ENCODE results near the gene CACNA1C. TPM values are rescaled to one million over a fixed set of nuclear protein-coding genes. Genes with fewer than 3 reads are reported as not detected.

CACNA1C gene
- total RNA-seq, 4 donors from 2014 or later: 44.1 to 104 (median 49.4) TPM

DNA sequence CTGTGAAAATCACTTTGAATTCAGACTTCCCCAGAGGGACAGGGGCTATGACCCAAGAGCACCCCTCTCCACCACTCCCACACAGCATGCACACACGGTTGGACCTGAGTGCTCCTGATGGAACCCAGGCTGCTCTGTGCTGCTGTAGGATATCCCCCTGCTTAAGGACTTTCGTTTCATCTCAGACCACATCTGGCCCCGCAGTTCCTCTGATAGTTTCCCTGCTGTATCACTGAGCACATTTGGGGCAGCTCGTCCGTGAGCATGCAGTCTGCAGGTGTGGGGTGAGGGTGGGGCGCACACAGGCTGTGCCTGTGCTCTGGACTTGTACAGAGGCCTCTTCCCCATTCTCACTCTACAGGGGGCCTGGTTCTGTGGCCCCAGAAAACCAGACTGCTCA is 396.8 kb downstream of the CACNA1C start:
- WGBS: 67% methylated on average over 6 of the region's 6 CpGs
- intact Hi-C loops (cut with DNase I): no loop called here
- TF ChIP-seq POLR2AphosphoS5 (IDR thresholded peaks at IDR 0.05): no peak
- TF ChIP-seq, protein P1, sequence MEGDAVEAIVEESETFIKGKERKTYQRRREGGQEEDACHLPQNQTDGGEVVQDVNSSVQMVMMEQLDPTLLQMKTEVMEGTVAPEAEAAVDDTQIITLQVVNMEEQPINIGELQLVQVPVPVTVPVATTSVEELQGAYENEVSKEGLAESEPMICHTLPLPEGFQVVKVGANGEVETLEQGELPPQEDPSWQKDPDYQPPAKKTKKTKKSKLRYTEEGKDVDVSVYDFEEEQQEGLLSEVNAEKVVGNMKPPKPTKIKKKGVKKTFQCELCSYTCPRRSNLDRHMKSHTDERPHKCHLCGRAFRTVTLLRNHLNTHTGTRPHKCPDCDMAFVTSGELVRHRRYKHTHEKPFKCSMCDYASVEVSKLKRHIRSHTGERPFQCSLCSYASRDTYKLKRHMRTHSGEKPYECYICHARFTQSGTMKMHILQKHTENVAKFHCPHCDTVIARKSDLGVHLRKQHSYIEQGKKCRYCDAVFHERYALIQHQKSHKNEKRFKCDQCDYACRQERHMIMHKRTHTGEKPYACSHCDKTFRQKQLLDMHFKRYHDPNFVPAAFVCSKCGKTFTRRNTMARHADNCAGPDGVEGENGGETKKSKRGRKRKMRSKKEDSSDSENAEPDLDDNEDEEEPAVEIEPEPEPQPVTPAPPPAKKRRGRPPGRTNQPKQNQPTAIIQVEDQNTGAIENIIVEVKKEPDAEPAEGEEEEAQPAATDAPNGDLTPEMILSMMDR (IDR thresholded peaks at IDR 0.05): no peak
- TF ChIP-seq POLR2A (IDR thresholded peaks at IDR 0.05; ENCODE audit: low read depth): no peak
- no peak for TF ChIP-seq EP300 (IDR thresholded peaks at IDR 0.05)
- Histone ChIP-seq H3K27ac (replicated peaks in 1 of 4) (no peak overlapping the region), H3K4me1 (peaks cover 0 to 15% (median 7%) of the 10 kb centered on the region in 4 donors), H3K36me3 (peaks cover 0 to 35% (median 21%) of the 10 kb centered on the region in 4 donors), H3K4me3 (no peak overlapping the region), H3K9me3 (no peaks in the 10 kb centered on the region), H3K27me3 (no peaks in the 10 kb centered on the region)
- no peak for DNase-seq (ENCODE audit: extremely low spot score)

DNA sequence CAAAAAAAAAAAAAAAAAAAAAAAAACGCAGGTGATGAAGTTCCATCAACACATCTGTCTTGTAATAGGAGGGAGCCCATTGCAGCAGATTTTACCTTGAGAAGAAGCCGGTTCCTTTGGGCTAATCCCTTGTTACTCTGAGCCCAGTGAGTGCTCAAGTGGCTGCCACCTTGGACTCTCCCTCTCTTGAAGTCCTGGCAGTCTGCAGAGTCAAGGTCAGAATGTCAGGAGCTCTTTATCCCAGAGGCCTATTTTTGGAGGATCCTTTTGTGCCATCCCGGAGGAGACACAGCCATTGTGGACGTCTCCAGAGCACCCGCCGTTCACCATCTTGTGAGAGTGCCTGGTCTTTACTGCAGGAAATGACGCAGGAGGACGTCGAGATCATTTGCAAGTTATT is 397.8 kb downstream of the CACNA1C start:
- WGBS: 90% methylated on average over 9 of the region's 9 CpGs
- TF ChIP-seq EP300 (IDR thresholded peaks at IDR 0.05): no peak
- TF ChIP-seq POLR2A (IDR thresholded peaks at IDR 0.05; ENCODE audit: low read depth): no peak
- no peak for TF ChIP-seq POLR2AphosphoS5 (IDR thresholded peaks at IDR 0.05)
- TF ChIP-seq, protein P1 (IDR thresholded peaks at IDR 0.05): no peak

DNA sequence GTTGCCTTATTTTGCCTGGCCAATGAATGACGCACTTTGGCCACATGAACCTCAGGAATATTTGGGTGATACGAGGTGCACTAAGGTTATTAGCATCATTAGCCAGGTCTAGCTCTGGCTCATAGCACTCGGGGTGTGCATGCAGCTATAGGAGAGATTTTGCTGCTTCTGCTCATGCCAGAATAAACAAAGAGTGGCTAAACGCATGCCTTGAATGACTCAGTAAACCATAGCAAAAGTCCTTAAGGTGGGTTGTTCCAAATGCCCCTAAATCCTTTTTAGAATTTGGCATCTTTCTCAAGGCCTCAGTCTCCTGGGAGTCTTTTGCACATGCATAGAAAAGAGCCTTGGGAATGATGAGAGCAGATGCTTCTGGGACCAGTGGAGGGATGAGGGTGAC is 398.2 kb downstream of the CACNA1C start:
- H3K27me3 ChIP-seq: no peaks in the 10 kb centered on the region
- peaks cover 0 to 36% (median 26%) of the 10 kb centered on the region in 4 donors for H3K36me3 ChIP-seq
- H3K4me1 ChIP-seq: peaks cover 0 to 15% (median 7%) of the 10 kb centered on the region in 4 donors
- no peaks in the 10 kb centered on the region for H3K9me3 ChIP-seq
- H3K4me3 ChIP-seq: no peak overlapping the region
- 69% methylated on average over 4 of the region's 4 CpGs for WGBS
- TF ChIP-seq, protein P1 (IDR thresholded peaks at IDR 0.05): no peak
- no peak for TF ChIP-seq POLR2AphosphoS5 (IDR thresholded peaks at IDR 0.05)
- TF ChIP-seq EP300 (IDR thresholded peaks at IDR 0.05): no peak
- TF ChIP-seq POLR2A (IDR thresholded peaks at IDR 0.05; ENCODE audit: low read depth): no peak
- no peak for DNase-seq (ENCODE audit: extremely low spot score)
- no peak overlapping the region for H3K27ac ChIP-seq (replicated peaks in 1 of 4)
- intact Hi-C loops (cut with DNase I): no loop called here

More for the DNA sequence above, 397.8 kb downstream of the CACNA1C start:
- no peaks in the 10 kb centered on the region for H3K27me3 ChIP-seq
- DNase-seq (ENCODE audit: extremely low spot score): no peak
- no peak overlapping the region for H3K27ac ChIP-seq (replicated peaks in 1 of 4)
- intact Hi-C loops (cut with DNase I): no loop called here
- H3K4me3 ChIP-seq: no peak overlapping the region
- peaks cover 0 to 15% (median 7%) of the 10 kb centered on the region in 4 donors for H3K4me1 ChIP-seq
- H3K9me3 ChIP-seq: no peaks in the 10 kb centered on the region
- peaks cover 0 to 35% (median 23%) of the 10 kb centered on the region in 4 donors for H3K36me3 ChIP-seq

DNA sequence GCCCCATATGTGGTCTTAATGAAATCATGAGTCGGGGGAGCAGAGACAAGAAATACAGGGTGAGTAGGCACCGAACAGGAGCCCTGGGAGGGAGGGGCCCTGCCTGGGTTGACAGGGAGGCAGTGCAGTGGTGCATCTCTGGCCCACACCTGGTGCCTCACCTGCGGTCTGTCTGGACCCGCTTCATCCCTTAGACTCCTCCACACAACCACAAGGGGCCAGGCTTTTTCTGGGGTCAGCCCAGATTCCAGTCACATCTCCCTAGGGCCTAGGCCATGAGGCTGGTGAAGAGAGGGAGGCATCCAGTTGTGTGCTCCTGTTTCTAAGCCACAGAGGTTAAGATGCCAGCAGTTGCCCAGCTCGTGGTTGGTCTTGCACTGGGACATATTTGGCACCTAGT is 398.7 kb downstream of the CACNA1C start:
- Histone ChIP-seq H3K36me3 (peaks cover 0 to 41% (median 25%) of the 10 kb centered on the region in 4 donors), H3K27ac (replicated peaks in 1 of 4) (no peak overlapping the region), H3K9me3 (no peaks in the 10 kb centered on the region), H3K4me1 (peaks cover 0 to 15% (median 7%) of the 10 kb centered on the region in 4 donors), H3K4me3 (no peak overlapping the region), H3K27me3 (no peaks in the 10 kb centered on the region)
- 82% methylated on average over 5 of the region's 5 CpGs for WGBS
- no peak for TF ChIP-seq POLR2A (IDR thresholded peaks at IDR 0.05; ENCODE audit: low read depth)
- TF ChIP-seq, protein P1 (IDR thresholded peaks at IDR 0.05): no peak
- TF ChIP-seq EP300 (IDR thresholded peaks at IDR 0.05): no peak
- no peak for TF ChIP-seq POLR2AphosphoS5 (IDR thresholded peaks at IDR 0.05)
- intact Hi-C loops (cut with DNase I): no loop called here
- no peak for DNase-seq (ENCODE audit: extremely low spot score)
